HepG2 (cell line): ENCODE results near the gene NUDT6. TPM values are rescaled to one million over a fixed set of nuclear protein-coding genes. Genes with fewer than 3 reads are reported as not detected.

ENCODE experiments used
- ATF7 ChIP-seq, 2 experiments: fragments of 450-650 bp in 1 of 2; sonication (generic) in 1 of 2; formaldehyde crosslinking in 1 of 2; IDR thresholded peaks; 2 replicates each; pipeline versions ENCODE4 v1.4.0 to v1.6.1; 2016 to 2020; ENCODE audit warnings: antibody characterized with exemption in 1 of 2, mild to moderate bottlenecking in 1 of 2, missing genetic modification reagents in 1 of 2
- HNRNPLL ChIP-seq: fragments of 200-400 bp; formaldehyde crosslinking; IDR thresholded peaks from 2 replicates; pipeline ENCODE4 v1.6.1; 2017; ENCODE audit warnings: mild to moderate bottlenecking, low read depth, low read length; ENCODE audit not compliant: poor library complexity, severe bottlenecking
- NFRKB ChIP-seq: fragments of 450-650 bp; IDR thresholded peaks from 2 replicates; pipeline ENCODE4 v1.6.1; 2017
- SCMH1 ChIP-seq: sonication (generic); formaldehyde crosslinking; IDR thresholded peaks from 2 replicates; pipeline ENCODE4 v1.9.0; 2021; ENCODE audit warnings: missing genetic modification reagents, mild to moderate bottlenecking, borderline replicate concordance
- U2AF2 ChIP-seq: fragments of 200-400 bp; formaldehyde crosslinking; IDR thresholded peaks from 2 replicates; pipeline ENCODE4 v1.6.1; 2017; ENCODE audit warnings: low read depth, mild to moderate bottlenecking, low read length
- YEATS4 ChIP-seq: sonication (generic); formaldehyde crosslinking; IDR thresholded peaks from 2 replicates; pipeline ENCODE4 v1.4.0; 2020; ENCODE audit warnings: missing genetic modification reagents, borderline replicate concordance
- ZFP37 ChIP-seq: sonication (generic); formaldehyde crosslinking; IDR thresholded peaks from 2 replicates; pipeline ENCODE4 v1.4.0; 2020; ENCODE audit warnings: missing genetic modification reagents, borderline replicate concordance
- ZMYM4 ChIP-seq: sonication (generic); formaldehyde crosslinking; IDR thresholded peaks from 2 replicates; pipeline ENCODE4 v1.8.1; 2023; ENCODE audit warnings: mild to moderate bottlenecking, missing genetic modification reagents
- ZNF138 ChIP-seq: sonication (generic); formaldehyde crosslinking; IDR thresholded peaks from 2 replicates; pipeline ENCODE4 v1.5.0; 2020; ENCODE audit warnings: mild to moderate bottlenecking, low read depth, missing genetic modification reagents
- ZNF230 ChIP-seq: sonication (generic); formaldehyde crosslinking; IDR thresholded peaks from 2 replicates; pipeline ENCODE4 v1.4.0; 2020; ENCODE audit warnings: mild to moderate bottlenecking, missing genetic modification reagents
- ZNF235 ChIP-seq: sonication (generic); formaldehyde crosslinking; IDR thresholded peaks from 2 replicates; pipeline ENCODE4 v1.8.1; 2023; ENCODE audit warnings: mild to moderate bottlenecking, missing genetic modification reagents, borderline replicate concordance
- ZNF292 ChIP-seq: sonication (generic); formaldehyde crosslinking; IDR thresholded peaks from 2 replicates; pipeline ENCODE4 v1.8.1; 2022; ENCODE audit warnings: mild to moderate bottlenecking, low read depth, missing genetic modification reagents, borderline replicate concordance
- ZNF337 ChIP-seq: sonication (generic); formaldehyde crosslinking; IDR thresholded peaks from 2 replicates; pipeline ENCODE4 v1.5.1; 2020; ENCODE audit warnings: missing genetic modification reagents, low read depth, mild to moderate bottlenecking, borderline replicate concordance
- ZNF543 ChIP-seq: sonication (generic); formaldehyde crosslinking; IDR thresholded peaks from 2 replicates; pipeline ENCODE4 v1.4.0; 2020; ENCODE audit warnings: mild to moderate bottlenecking, missing genetic modification reagents
- ZNF589 ChIP-seq: sonication (generic); formaldehyde crosslinking; conservative IDR thresholded peaks from 2 replicates; pipeline ENCODE4 v1.8.0; 2022; ENCODE audit warnings: mild to moderate bottlenecking, moderate library complexity, missing genetic modification reagents
- ZNF766 ChIP-seq: sonication (generic); formaldehyde crosslinking; IDR thresholded peaks from 2 replicates; pipeline ENCODE4 v1.5.0; 2020; ENCODE audit warnings: missing genetic modification reagents, borderline replicate concordance
- polyA plus RNA-seq, 8 experiments: library from polyadenylated mRNA; depleted of rRNA in 3 of 8; stranded (reverse) in 7 of 8; unstranded in 1 of 8; fragments of >200 nt; fragmentation: Illumina TruSeq in 4 of 8; extraction: Trizol in 4 of 8; gene quantifications; 2 replicates each; pipeline versions ENCODE4 v1.2.1 to v1.2.3, GENCODE V29; 2011 to 2016; ENCODE audit warnings: low read depth in 4 of 8, missing spikeins in 1 of 8, mixed read lengths in 1 of 8; ENCODE audit not compliant: insufficient read depth in 1 of 8
- total RNA-seq, 5 experiments: library from RNA; depleted of rRNA; stranded (reverse); fragments of >200 nt; fragmentation: Illumina TruSeq; extraction: Trizol; gene quantifications; 2 replicates each; pipeline ENCODE4 v1.2.3, GENCODE V29; 2016; ENCODE audit warnings: low read depth in 1 of 5
- TF ChIP-seq, protein P1 (sequence below): sonication (generic); formaldehyde crosslinking; IDR thresholded peaks from 2 replicates; pipeline ENCODE4 v1.5.1; 2020; ENCODE audit warnings: missing genetic modification reagents, mild to moderate bottlenecking, borderline replicate concordance
- TF ChIP-seq, protein P2 (sequence below): sonication (generic); formaldehyde crosslinking; IDR thresholded peaks from 2 replicates; pipeline ENCODE4 v1.4.0; 2020; ENCODE audit warnings: missing genetic modification reagents, borderline replicate concordance
- TF ChIP-seq, protein P3 (sequence below): sonication (generic); formaldehyde crosslinking; IDR thresholded peaks from 2 replicates; pipeline ENCODE4 v1.9.0; 2021; ENCODE audit warnings: missing genetic modification reagents, mild to moderate bottlenecking, borderline replicate concordance
- TF ChIP-seq, protein P4 (sequence below): sonication (generic); formaldehyde crosslinking; IDR thresholded peaks from 2 replicates; pipeline ENCODE4 v1.4.0; 2020; ENCODE audit warnings: mild to moderate bottlenecking, missing genetic modification reagents
- TF ChIP-seq, protein P5 (sequence below): sonication (generic); formaldehyde crosslinking; IDR thresholded peaks from 2 replicates; pipeline ENCODE4 v1.4.0; 2020; ENCODE audit warnings: low read depth, mild to moderate bottlenecking, missing genetic modification reagents
- TF ChIP-seq, protein P6 (sequence below): sonication (generic); formaldehyde crosslinking; IDR thresholded peaks from 2 replicates; pipeline ENCODE4 v1.4.0; 2020; ENCODE audit warnings: mild to moderate bottlenecking, missing genetic modification reagents

NUDT6 gene
- total and polyA plus RNA-seq, 2 of the 13 experiments (the other 11 are each of a cell fraction or from before 2014, with no cell fraction given): 4.8 to 8.3 TPM

DNA sequence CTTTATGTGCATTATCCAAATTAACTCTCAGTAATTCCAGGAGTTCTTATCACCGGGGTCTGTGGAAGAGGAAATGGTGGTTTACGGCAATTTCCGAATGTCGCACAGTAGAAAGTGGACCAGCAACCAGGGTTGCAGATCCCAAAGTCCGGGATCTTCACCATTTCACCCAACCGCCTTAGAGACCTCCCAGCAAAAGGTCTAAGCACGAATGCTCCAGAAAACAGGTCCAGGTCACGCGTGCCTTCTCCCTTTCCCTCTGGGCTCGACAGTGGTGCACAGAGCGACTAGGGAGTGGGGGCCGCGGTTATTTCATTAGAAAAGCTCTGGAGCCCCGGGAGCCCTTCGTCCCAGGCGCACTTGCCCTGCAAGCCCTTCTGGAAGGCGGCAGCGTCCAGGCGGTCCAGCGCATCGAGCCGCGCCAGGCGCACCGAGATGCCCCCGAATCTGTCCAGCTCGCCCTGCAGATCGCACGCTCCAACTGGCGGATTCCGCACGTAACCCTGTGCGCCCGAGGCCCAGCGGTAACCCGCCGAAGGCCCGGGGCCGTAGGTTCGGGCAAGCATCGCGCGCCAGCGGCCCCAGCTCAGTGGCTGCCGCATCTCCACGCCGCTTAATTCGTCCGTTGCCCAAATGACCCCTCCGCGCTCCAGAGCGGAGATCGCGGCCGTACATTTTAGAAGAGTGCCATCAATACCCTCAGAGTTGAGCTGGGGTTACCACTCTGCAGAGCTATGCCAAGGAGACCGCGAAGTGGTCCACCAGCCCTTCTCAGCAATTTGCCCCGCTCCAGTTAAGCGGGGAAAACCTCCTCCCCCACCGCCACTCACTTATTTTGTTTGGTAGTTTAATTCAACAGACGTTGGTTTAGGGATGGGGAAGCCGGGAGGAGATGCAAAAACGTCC lies at the start of gene NUDT6 (continued):
- TF ChIP-seq, protein P1, sequence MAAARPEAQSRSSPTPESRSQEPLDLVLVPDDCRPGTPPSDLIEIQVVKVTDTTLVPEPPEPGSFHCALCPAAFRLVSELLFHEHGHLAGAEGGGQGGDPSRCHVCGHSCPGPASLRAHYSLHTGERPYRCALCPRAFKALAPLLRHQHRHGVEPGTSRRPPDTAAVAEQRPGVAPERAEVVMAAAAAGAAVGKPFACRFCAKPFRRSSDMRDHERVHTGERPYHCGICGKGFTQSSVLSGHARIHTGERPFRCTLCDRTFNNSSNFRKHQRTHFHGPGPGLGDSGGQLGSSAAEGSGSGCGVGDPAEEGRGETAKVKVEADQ (CRISPR knock-in tag): peak; percentile 20; the same call in 1 of the 2 replicates
- TF ChIP-seq U2AF2: no peak
- TF ChIP-seq, protein P2, sequence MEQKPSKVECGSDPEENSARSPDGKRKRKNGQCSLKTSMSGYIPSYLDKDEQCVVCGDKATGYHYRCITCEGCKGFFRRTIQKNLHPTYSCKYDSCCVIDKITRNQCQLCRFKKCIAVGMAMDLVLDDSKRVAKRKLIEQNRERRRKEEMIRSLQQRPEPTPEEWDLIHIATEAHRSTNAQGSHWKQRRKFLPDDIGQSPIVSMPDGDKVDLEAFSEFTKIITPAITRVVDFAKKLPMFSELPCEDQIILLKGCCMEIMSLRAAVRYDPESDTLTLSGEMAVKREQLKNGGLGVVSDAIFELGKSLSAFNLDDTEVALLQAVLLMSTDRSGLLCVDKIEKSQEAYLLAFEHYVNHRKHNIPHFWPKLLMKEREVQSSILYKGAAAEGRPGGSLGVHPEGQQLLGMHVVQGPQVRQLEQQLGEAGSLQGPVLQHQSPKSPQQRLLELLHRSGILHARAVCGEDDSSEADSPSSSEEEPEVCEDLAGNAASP (CRISPR knock-in tag): 0 out of 2 replicates have a peak, but pooled peaks have one; percentile 12
- TF ChIP-seq, protein P3, sequence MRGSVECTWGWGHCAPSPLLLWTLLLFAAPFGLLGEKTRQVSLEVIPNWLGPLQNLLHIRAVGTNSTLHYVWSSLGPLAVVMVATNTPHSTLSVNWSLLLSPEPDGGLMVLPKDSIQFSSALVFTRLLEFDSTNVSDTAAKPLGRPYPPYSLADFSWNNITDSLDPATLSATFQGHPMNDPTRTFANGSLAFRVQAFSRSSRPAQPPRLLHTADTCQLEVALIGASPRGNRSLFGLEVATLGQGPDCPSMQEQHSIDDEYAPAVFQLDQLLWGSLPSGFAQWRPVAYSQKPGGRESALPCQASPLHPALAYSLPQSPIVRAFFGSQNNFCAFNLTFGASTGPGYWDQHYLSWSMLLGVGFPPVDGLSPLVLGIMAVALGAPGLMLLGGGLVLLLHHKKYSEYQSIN (CRISPR knock-in tag): peak; percentile 89; the same call in 1 of the 2 replicates
- TF ChIP-seq ZNF235 (CRISPR knock-in tag): no peak
- TF ChIP-seq NFRKB: no peak
- TF ChIP-seq YEATS4 (CRISPR knock-in tag): peak; percentile 83
- peak; percentile 48; the same call in 1 of the 2 replicates for TF ChIP-seq ZMYM4 (CRISPR knock-in tag)
- no peak; the same call in 1 of the 2 replicates for TF ChIP-seq ZNF292 (CRISPR knock-in tag)
- TF ChIP-seq ZNF543 (CRISPR knock-in tag): no peak; the same call in 1 of the 2 replicates
- TF ChIP-seq HNRNPLL: peak; percentile 91
- no peak for TF ChIP-seq ZNF766 (CRISPR knock-in tag)
- peak; percentile 58 for TF ChIP-seq ZNF138 (CRISPR knock-in tag)
- TF ChIP-seq, protein P4, sequence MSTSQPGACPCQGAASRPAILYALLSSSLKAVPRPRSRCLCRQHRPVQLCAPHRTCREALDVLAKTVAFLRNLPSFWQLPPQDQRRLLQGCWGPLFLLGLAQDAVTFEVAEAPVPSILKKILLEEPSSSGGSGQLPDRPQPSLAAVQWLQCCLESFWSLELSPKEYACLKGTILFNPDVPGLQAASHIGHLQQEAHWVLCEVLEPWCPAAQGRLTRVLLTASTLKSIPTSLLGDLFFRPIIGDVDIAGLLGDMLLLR: no peak
- TF ChIP-seq, protein P5, sequence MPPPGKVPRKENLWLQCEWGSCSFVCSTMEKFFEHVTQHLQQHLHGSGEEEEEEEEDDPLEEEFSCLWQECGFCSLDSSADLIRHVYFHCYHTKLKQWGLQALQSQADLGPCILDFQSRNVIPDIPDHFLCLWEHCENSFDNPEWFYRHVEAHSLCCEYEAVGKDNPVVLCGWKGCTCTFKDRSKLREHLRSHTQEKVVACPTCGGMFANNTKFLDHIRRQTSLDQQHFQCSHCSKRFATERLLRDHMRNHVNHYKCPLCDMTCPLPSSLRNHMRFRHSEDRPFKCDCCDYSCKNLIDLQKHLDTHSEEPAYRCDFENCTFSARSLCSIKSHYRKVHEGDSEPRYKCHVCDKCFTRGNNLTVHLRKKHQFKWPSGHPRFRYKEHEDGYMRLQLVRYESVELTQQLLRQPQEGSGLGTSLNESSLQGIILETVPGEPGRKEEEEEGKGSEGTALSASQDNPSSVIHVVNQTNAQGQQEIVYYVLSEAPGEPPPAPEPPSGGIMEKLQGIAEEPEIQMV: no peak
- no peak for TF ChIP-seq ZFP37 (CRISPR knock-in tag)
- TF ChIP-seq, protein P6, sequence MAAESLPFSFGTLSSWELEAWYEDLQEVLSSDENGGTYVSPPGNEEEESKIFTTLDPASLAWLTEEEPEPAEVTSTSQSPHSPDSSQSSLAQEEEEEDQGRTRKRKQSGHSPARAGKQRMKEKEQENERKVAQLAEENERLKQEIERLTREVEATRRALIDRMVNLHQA (CRISPR knock-in tag): no peak
- TF ChIP-seq ATF7 (IDR thresholded peaks at IDR 0.05): no peak
- TF ChIP-seq ATF7 (CRISPR knock-in tag; IDR thresholded peaks at IDR 0.05): no peak
- TF ChIP-seq ZNF337: no peak; the same call in 1 of the 2 replicates
- TF ChIP-seq ZNF230 (CRISPR knock-in tag): 0 out of 2 replicates have a peak, but pooled peaks have one; percentile 31
- TF ChIP-seq SCMH1 (CRISPR knock-in tag): no peak
- no peak for TF ChIP-seq ZNF589 (CRISPR knock-in tag)
